ENCODE data around the gene ATP13A5. TPM values are rescaled to one million over a fixed set of nuclear protein-coding genes. Genes with fewer than 3 reads are reported as not detected.

The ATP13A5 gene, protein sequence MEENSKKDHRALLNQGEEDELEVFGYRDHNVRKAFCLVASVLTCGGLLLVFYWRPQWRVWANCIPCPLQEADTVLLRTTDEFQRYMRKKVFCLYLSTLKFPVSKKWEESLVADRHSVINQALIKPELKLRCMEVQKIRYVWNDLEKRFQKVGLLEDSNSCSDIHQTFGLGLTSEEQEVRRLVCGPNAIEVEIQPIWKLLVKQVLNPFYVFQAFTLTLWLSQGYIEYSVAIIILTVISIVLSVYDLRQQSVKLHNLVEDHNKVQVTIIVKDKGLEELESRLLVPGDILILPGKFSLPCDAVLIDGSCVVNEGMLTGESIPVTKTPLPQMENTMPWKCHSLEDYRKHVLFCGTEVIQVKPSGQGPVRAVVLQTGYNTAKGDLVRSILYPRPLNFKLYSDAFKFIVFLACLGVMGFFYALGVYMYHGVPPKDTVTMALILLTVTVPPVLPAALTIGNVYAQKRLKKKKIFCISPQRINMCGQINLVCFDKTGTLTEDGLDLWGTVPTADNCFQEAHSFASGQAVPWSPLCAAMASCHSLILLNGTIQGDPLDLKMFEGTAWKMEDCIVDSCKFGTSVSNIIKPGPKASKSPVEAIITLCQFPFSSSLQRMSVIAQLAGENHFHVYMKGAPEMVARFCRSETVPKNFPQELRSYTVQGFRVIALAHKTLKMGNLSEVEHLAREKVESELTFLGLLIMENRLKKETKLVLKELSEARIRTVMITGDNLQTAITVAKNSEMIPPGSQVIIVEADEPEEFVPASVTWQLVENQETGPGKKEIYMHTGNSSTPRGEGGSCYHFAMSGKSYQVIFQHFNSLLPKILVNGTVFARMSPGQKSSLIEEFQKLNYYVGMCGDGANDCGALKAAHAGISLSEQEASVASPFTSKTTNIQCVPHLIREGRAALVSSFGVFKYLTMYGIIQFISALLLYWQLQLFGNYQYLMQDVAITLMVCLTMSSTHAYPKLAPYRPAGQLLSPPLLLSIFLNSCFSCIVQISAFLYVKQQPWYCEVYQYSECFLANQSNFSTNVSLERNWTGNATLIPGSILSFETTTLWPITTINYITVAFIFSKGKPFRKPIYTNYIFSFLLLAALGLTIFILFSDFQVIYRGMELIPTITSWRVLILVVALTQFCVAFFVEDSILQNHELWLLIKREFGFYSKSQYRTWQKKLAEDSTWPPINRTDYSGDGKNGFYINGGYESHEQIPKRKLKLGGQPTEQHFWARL
- 0.07 TPM in 1 of 2 replicates, not detected in the other for total RNA-seq

DNA sequence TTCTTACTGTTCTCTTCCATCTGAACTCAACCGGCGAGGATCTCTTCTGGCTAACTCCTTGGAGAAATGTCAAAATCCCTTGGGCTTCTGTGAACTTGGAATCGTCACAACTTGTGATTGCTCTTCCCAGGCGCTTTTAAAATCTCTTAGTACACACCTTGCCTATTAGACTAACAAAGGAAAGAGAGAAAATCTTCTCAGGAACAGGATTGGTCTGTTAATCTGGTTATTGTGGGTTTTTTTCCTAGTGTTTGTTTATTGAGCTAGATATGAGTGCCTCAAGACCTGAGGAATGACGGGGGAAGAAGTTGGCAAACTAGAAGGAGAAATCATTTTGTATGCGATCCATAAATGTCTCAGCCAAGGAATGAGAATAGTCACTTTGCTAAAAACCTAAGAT lies at the start of gene ATP13A5:
ATP13A5 (minus strand) TSS at position 48 of the 400 bp plus-strand sequence; CDS start at position 20, 28 bp downstream.

DNA sequence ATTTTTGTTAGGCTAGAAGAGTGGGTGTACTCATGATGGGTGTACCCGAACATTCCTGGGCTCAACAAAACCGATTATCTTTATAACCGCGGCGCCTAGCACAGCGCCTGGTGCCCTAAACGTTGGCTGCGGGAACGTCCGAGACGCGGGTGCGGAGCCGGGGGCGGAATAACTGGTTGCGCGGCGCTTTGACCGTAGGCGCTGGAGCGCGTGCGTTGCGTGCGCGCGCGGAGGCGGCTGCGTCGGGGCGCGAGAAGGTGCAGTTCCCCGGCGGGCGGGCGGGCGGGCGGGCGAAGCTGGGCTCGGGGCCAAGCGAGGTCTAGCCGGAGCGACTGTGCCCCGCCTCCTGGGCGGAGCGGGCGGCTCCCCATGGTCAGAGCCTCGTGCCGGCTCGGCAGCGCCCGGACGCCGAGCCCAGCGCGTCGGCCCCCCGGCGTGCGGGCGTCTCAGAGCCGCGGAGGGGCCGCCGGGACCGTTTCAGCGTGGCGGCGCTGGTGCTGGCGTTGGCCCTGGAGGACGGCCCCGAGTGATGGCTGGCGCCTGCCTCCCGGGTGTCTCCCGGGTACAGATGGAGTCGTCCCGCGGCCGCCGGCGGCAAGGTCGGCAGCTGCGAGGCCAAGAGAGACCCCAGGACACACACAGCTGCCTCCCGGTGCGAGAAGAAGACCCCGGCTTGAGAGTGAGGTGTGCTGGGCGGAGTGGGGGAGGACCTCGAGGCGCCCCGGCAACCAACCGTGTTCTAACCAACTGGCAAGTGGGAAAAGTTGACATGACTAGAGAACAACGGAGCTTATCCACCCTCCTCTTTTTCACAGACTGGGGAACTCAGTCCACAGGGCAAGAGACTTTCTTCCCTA lies 137.5 kb downstream of the ATP13A5 start, which contains the start of gene PLAAT1:
PLAAT1 (plus strand) TSS at position 373 of the 857 bp plus-strand sequence. CDS start 14,429 bp downstream, outside the sequence.

Other genes with a start within 250 kb of the ATP13A5 start
- gene PLAAT1, start 137.5 kb downstream of the ATP13A5 start, total RNA-seq: 0.78 and 1.0 TPM in 2 replicates
- gene ATP13A4, start 176.1 kb upstream of the ATP13A5 start, total RNA-seq: 1.7 and 6.2 TPM in 2 replicates
- gene OPA1, start 214.5 kb upstream of the ATP13A5 start, total RNA-seq: 85.9 and 108 TPM in 2 replicates